Measurements from ENCODE around the gene MEIS2.

DNA sequence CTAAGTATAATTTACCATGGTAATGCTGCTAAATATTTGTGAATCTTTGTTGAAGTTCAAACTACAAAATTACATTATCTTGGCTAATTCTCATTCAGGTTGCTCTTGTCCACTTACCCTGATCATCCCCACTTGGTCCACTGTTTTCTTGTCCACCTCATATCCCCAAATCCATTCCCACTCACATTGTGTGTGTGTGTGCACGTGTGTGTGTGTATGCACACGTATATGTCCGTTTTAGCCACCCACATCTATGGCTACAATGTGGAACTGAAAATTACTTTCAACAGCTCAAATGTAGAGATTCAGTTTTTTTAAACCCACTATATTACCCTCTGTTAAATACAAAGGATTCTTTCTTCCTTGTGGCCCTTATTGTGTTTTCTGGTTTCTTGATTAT is 15.2 kb upstream of the MEIS2 start:
- no peak for TF ChIP-seq POLR2A (IDR thresholded peaks at IDR 0.05)
- TF ChIP-seq, protein P1, sequence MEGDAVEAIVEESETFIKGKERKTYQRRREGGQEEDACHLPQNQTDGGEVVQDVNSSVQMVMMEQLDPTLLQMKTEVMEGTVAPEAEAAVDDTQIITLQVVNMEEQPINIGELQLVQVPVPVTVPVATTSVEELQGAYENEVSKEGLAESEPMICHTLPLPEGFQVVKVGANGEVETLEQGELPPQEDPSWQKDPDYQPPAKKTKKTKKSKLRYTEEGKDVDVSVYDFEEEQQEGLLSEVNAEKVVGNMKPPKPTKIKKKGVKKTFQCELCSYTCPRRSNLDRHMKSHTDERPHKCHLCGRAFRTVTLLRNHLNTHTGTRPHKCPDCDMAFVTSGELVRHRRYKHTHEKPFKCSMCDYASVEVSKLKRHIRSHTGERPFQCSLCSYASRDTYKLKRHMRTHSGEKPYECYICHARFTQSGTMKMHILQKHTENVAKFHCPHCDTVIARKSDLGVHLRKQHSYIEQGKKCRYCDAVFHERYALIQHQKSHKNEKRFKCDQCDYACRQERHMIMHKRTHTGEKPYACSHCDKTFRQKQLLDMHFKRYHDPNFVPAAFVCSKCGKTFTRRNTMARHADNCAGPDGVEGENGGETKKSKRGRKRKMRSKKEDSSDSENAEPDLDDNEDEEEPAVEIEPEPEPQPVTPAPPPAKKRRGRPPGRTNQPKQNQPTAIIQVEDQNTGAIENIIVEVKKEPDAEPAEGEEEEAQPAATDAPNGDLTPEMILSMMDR (IDR thresholded peaks at IDR 0.05): no peak
- TF ChIP-seq EP300 (IDR thresholded peaks at IDR 0.05): no peak
- no peak for TF ChIP-seq POLR2AphosphoS5 (IDR thresholded peaks at IDR 0.05)

All from suprapubic skin (tissue), 4 donors.